Measurements from ENCODE around the gene DYNC2I2.

- TF ChIP-seq CTCF (IDR thresholded peaks at IDR 0.05): no peak
- TF ChIP-seq POLR2A (IDR thresholded peaks at IDR 0.05): no peak
Observed at GRCh38 chr9:128657344-128657704, 677 bp upstream of the DYNC2I2 start.
